COLO668 (cell line): ENCODE data around the gene PROSER3.
A peak's percentile ranks its signal among the peaks of the same experiment; 100 is the strongest.

Experiments
- DNase-seq: peaks from one replicate; lab custom pipeline; 2025; ENCODE audit not compliant: unreplicated experiment; lab: John Stamatoyannopoulos, UW

PROSER3 gene

DNA sequence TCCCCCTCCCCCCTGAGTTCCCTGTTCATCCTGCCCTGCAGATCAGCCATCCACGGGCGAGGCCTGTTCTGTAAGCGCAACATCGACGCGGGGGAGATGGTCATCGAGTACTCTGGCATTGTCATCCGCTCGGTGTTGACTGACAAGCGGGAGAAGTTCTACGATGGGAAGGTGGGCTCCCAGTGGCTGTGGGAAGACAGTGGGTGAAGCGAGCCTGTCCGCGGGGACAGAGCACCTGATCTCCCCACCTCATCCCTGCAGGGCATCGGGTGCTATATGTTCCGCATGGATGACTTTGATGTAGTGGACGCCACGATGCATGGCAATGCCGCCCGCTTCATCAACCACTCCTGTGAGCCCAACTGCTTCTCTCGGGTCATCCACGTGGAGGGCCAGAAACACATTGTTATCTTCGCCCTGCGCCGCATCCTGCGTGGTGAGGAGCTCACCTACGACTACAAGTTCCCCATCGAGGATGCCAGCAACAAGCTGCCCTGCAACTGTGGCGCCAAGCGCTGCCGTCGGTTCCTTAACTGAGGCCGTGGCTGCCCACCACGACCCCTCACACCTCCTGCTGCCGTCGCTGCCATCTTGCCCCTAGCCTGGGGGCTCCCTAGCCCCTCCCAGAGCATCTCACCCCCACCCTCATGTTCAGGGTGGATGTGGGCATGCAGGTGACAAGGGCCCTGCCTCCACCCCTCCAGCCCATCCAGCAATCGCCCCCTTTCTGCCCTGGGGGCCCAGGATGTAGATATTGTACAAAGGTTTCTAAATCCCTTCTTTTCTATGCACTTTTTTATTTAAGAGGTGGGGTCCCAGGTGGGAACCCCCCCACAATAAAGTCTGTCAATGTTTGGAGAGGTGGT lies 19.7 kb upstream of the PROSER3 start:
- DNase-seq, result no peak

DNA sequence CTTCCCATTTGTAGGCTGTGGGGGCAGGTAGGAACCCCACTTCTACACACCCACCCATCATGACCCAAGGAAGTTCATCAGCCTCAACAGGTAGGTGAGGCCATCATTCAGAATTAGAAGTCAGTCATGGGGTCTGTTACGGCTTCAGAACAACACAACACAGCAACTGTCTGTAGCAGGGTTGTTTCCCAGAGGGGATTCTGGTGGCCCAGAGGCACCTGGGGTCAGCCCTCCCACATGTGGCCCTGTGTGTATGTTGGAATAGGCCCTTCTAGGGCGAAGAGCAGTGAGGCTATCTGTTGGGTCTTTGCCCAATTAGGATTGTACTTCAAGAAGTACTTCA lies 19.1 kb upstream of the PROSER3 start:
- no peak for DNase-seq

- DNase-seq, result no peak
Measured at GRCh38 chr19:35739275-35740107, 18.5 kb upstream of the PROSER3 start.

GRCh38 chr19:35740108-35740422 lies 17.9 kb upstream of the PROSER3 start:
- no peak for DNase-seq

- DNase-seq, result peak; percentile 98
Measured at GRCh38 chr19:35740423-35741202, 17.4 kb upstream of the PROSER3 start.

- no peak for DNase-seq
Measured at GRCh38 chr19:35741203-35741515, 16.8 kb upstream of the PROSER3 start.

DNA sequence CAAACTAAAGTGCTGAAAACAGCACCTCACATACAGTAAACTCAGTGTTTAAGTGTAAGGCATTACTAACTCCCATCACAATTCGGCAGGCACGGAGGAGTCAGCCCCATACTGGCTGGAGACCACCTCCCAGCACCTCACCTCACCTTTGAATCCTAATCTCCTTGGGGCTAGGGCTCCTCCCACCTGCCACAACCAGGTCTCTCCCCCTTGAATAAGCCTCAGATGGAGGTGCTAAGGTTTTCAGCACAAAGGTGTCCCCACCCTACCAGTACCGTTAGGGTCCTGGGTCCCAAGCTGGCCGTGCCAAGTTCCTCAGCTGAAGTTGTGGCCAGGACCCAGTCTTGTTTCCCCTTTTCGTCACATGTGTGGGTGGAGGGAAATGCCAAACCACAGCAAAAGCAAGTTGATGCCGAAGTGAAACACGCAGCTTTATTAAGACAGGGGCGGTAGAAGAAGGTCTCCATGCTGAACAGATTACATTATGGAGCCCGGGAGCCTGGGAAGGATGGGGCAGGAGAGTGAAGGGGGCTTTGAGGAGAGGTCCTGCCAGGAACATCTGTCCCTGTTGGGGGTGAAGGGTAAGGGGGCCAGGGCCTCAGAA lies 15.8 kb upstream of the PROSER3 start, which contains the start of gene IGFLR1:
Gene IGFLR1 (minus strand): TSS at position 332 of the 604 bp plus-strand sequence. CDS start 1,272 bp downstream, outside the sequence.
- no peak for DNase-seq

DNA sequence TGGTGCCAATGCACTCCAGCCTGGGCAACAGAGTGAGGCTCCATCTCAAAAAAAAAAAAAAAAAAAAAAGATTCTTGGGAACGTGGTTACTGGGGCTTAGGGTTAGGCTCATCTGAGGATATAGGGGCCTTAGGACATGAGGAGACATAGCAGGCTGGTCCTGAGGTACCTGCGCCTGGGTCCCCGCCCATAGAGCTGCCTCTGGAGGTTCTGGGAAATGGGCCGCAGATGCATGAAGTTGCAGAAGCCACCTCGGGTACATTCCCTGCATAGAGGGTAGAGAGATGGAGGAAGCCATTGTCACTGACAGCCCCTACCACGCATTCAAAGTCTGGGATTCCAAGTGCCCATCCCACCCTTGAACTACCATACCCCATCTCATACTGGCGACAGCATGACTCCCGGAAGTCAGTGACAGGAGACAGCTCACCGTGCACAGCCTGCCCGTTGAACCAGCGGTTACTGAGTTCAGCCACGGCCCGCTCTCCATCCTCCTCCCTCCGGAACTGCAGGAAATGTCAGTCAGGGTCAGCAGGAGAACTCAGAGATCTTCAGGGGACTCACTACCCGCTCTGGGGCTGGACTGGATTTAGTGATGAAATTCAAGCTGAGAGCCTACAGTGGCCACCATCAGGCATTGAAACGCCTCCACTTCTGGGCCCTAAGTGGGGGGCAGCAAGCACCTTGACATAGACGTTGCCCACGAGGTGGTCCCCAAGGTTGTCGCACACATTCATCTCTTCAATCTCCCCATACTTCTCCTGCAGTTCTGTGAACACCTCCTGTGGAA lies 14.1 kb upstream of the PROSER3 start:
- no peak for DNase-seq

DNA sequence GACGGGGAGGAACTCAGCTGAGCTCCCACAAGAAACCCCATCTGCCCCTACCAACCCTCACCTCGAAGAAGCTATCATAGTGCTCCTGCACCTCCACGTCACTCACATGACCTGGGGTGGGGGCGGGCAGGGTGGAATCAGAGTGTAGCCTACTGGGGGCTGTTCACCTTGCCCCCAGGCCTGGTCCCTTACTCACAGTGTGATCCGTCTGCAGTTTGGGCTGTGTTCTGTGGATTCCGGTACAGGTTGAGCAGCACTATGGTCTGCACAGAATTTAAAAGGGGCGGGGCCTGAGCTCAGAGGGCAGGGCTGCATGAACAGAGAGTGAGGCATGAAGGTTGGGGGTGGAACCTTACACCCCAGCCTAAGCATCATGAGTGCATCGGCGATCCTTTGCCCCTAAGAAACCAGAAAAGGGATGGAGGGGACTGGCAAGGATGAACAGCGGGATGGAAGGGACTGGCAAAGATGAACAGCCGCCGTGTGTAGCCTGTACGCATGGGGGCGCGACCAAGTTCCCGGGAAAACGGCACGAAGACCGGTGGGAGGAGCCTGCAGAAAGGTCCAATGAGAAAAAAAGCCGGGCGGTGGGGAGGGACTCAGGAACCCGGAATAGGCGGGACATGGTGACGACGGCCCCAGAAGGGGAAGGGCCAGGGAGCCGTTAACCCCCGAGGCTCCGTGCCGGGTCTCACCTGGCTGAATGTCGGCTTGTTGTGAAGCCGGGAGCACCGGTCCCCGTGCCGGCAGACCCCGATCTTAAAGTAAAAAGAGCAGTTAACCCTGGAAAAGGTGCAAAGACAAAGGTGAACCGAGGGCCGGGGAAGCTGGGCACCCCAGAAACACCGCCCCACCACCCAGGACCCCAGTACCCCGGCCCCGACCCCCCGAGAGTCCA lies 13.3 kb upstream of the PROSER3 start:
- peak; percentile 93 for DNase-seq

GRCh38 chr19:35745328-35746086 lies 12.5 kb upstream of the PROSER3 start, which contains the start of the genes PSENEN and U2AF1L4:
Gene PSENEN (plus strand): TSS chr19:35745651. CDS start chr19:35745931, 280 bp downstream.
Gene U2AF1L4 (minus strand): TSS chr19:35745418. CDS start chr19:35745391, 27 bp downstream.
- DNase-seq, result peak; percentile 98

DNA sequence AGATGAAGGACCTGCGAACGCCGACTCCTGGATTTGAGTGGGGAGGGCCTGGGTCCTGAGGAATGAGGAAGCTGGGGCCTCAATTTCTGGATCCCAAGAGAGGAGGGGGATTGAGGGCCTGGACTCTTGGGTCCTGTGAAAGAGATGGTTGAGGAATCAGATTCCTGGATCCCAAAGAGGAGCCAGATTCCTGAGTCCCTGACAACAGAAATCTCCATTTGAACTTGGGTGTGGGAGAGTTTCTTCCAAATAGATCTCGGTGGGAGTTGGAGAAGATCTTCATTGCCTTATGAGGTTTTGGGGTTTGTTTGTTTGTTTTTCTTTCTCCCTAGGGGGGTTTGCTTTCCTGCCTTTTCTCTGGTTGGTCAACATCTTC lies 11.9 kb upstream of the PROSER3 start:
- no peak for DNase-seq

GRCh38 chr19:35746531-35746930 lies 11.4 kb upstream of the PROSER3 start:
- no peak for DNase-seq

- DNase-seq, result peak; percentile 98
Measured at GRCh38 chr19:35748106-35749020, 9.6 kb upstream of the PROSER3 start, which contains the start of gene LIN37. Gene LIN37 (plus strand): TSS chr19:35748576. CDS start chr19:35748725, 149 bp downstream.

DNA sequence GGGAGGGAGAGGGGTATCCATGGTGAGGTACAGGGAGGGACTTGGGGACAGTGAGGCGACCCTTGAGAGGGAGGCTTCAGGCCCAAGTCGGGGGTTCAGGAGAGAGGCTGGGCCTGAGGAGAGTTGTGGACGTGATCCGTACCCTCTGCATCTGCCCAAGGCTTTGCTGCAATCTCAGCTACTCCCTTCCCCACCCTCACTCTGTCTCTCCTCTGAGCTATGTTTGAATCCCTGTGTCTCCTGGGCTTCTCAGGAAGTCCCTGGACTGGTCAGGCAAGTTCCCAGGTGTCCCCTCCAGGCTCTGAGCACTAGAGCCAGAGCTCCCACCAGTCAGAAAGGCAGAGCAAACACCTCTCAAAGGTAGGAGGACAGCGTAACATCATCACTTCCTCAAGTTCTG lies 7.8 kb upstream of the PROSER3 start:
- no peak for DNase-seq

DNA sequence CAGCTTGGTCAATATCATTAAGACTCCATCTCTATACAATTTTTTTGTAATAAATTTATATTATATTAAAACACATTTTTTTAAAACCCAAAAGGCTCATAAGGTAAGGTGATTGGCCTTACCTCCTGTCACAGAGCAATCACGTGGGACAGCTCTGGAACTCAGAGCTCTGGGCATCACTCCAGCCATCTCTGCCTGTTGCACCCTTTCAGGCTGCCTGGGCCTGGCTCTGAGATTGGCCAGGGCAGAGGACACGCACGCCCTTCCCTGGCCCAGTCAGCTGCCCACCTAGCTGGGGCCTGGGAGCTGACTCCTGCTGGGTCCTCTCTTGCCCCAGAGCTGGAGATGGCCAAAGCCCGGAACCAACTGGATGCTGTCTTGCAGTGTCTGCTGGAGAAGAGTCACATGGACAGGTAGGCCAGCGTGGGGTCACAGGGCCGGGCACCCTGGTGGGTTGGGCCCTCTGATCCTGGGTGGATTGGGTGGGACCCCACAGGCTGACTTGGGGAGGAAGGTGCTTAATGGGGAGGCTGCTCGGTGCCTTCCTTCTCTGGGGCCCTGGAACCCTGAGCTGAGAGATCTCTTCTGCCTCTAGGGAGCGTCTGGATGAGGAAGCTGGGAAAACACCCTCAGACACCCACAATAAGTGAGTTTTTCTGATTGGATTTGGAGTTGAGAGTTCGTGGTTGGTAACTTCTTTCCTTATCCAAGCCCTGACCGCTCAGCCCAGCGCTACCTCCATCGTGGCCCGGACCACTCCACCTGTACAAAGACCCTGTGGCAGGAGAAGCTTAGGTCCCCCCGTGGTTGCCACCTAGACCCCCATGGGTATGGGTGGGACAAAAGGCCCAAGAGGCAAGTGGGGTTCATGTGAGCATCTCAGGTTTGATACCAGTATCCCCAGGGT lies 5.9 kb upstream of the PROSER3 start:
- no peak for DNase-seq

GRCh38 chr19:35752746-35753350 lies 5.1 kb upstream of the PROSER3 start:
- DNase-seq, result no peak
